H9 (cell line): ENCODE results near the gene MARCHF9. TPM values are rescaled to one million over a fixed set of nuclear protein-coding genes. Genes with fewer than 3 reads are reported as not detected.

ENCODE experiments used
- DNase-seq: peaks from one replicate; pipeline ENCODE4 v3.0.0-alpha.2; 2017
- H2AFZ ChIP-seq: one replicate; pipeline ENCODE4 v1.6.1; 2013; ENCODE audit warnings: mild to moderate bottlenecking, low read length, control low read depth, moderate library complexity
- H2AK5ac ChIP-seq: 2 replicates; pipeline ENCODE4 v1.6.1; 2013; ENCODE audit warnings: low read length, control low read depth, mixed read lengths; ENCODE audit not compliant: insufficient read length
- H2BK120ac ChIP-seq: one replicate; pipeline ENCODE4 v1.6.1; 2013; ENCODE audit warnings: low read depth, mild to moderate bottlenecking, low read length, control low read depth, inconsistent platforms; ENCODE audit not compliant: poor library complexity, severe bottlenecking
- H2BK12ac ChIP-seq: 2 replicates; pipeline ENCODE4 v1.6.1; 2013; ENCODE audit warnings: low read length, control low read depth, mixed read lengths, low read depth; ENCODE audit not compliant: insufficient read length
- H2BK15ac ChIP-seq: 2 replicates; pipeline ENCODE4 v1.6.1; 2013; ENCODE audit warnings: low read depth, low read length, control low read depth
- H2BK20ac ChIP-seq: one replicate; pipeline ENCODE4 v1.6.1; 2013; ENCODE audit warnings: low read depth, mild to moderate bottlenecking, low read length, control low read depth, inconsistent platforms; ENCODE audit not compliant: poor library complexity, severe bottlenecking
- H2BK5ac ChIP-seq: 2 replicates; pipeline ENCODE4 v1.6.1; 2013; ENCODE audit warnings: low read length, control low read depth, mixed read lengths; ENCODE audit not compliant: insufficient read length
- H3K14ac ChIP-seq: 2 replicates; pipeline ENCODE4 v1.6.1; 2013; ENCODE audit warnings: low read length, control low read depth; ENCODE audit not compliant: insufficient read depth
- H3K18ac ChIP-seq: 2 replicates; pipeline ENCODE4 v1.6.1; 2013; ENCODE audit warnings: low read depth, mild to moderate bottlenecking, mixed read lengths, low read length, control low read depth; ENCODE audit not compliant: insufficient read length
- H3K23ac ChIP-seq: 2 replicates; pipeline ENCODE4 v1.6.1; 2013; ENCODE audit warnings: low read length, control low read depth, mixed read lengths, low read depth; ENCODE audit not compliant: insufficient read length
- H3K23me2 ChIP-seq: 2 replicates; pipeline ENCODE4 v1.6.1; 2013; ENCODE audit warnings: low read depth, mild to moderate bottlenecking, mixed read lengths, low read length, control low read depth; ENCODE audit not compliant: insufficient read length, poor library complexity, severe bottlenecking
- H3K27ac ChIP-seq: 2 replicates; pipeline ENCODE4 v1.5.1; 2013; ENCODE audit warnings: low read length, control low read depth, mixed read lengths, low read depth; ENCODE audit not compliant: insufficient read length
- H3K27me3 ChIP-seq: 2 replicates; pipeline ENCODE4 v1.6.1; 2013; ENCODE audit warnings: low read length, control low read depth, inconsistent platforms; ENCODE audit not compliant: insufficient read depth
- H3K4ac ChIP-seq: 2 replicates; pipeline ENCODE4 v1.6.1; 2013; ENCODE audit warnings: low read depth, mild to moderate bottlenecking, control low read depth, inconsistent platforms, low read length, moderate library complexity
- H3K4me1 ChIP-seq: 2 replicates; pipeline ENCODE4 v1.6.1; 2013; ENCODE audit warnings: low read length, control low read depth, inconsistent platforms; ENCODE audit not compliant: insufficient read depth
- H3K4me2 ChIP-seq: 2 replicates; pipeline ENCODE4 v1.6.1; 2013; ENCODE audit warnings: low read length, control low read depth, mixed read lengths; ENCODE audit not compliant: insufficient read length, insufficient read depth
- H3K56ac ChIP-seq: 2 replicates; pipeline ENCODE4 v1.6.1; 2013; ENCODE audit warnings: low read depth, mild to moderate bottlenecking, mixed read lengths, low read length, control low read depth; ENCODE audit not compliant: insufficient read length
- H3K79me1 ChIP-seq: 2 replicates; pipeline ENCODE4 v1.6.1; 2013; ENCODE audit warnings: low read depth, mild to moderate bottlenecking, moderate library complexity, low read length, control low read depth, inconsistent platforms; ENCODE audit not compliant: insufficient read depth, poor library complexity, severe bottlenecking
- H3K79me2 ChIP-seq: 2 replicates; pipeline ENCODE4 v1.6.1; 2013; ENCODE audit warnings: low read length, control low read depth, inconsistent platforms; ENCODE audit not compliant: insufficient read depth
- H3K9ac ChIP-seq: 2 replicates; pipeline ENCODE4 v1.6.1; 2013; ENCODE audit warnings: low read length, control low read depth, mixed read lengths; ENCODE audit not compliant: insufficient read length; ENCODE audit errors: extremely low read depth
- H3K9me3 ChIP-seq: one replicate; pipeline ENCODE4 v1.6.1; 2013; ENCODE audit warnings: low read depth, low read length, inconsistent platforms; ENCODE audit not compliant: control insufficient read depth
- H3T11ph ChIP-seq: one replicate; pipeline ENCODE4 v1.6.1; 2013; ENCODE audit warnings: mild to moderate bottlenecking, low read length, control low read depth, inconsistent platforms
- H4K20me1 ChIP-seq: one replicate; pipeline ENCODE4 v1.6.1; 2013; ENCODE audit not compliant: control insufficient read depth, insufficient read length, insufficient read depth
- H4K5ac ChIP-seq: 2 replicates; pipeline ENCODE4 v1.6.1; 2013; ENCODE audit warnings: low read depth, mild to moderate bottlenecking, mixed read lengths, low read length, control low read depth; ENCODE audit not compliant: insufficient read length
- H4K8ac ChIP-seq: replicated peaks from 2 replicates; pipeline ENCODE4 v1.6.1; 2013; ENCODE audit warnings: low read length, control low read depth, mixed read lengths, low read depth; ENCODE audit not compliant: insufficient read length
- H4K91ac ChIP-seq: 2 replicates; pipeline ENCODE4 v1.6.1; 2013; ENCODE audit warnings: low read depth, mild to moderate bottlenecking, moderate library complexity, mixed read lengths, low read length, control low read depth; ENCODE audit not compliant: insufficient read length
- H3K27ac Mint-ChIP-seq, 3 experiments: 2 replicates in 2 of 3; 3 replicates in 1 of 3; pipeline ENCODE4 v1.8.0; 2020 to 2021; ENCODE audit warnings: mixed read lengths in 3 of 3, mild to moderate bottlenecking in 1 of 3, moderate library complexity in 1 of 3
- H3K27me3 Mint-ChIP-seq: 2 replicates; pipeline ENCODE4 v1.8.0; 2021; ENCODE audit warnings: low read depth, mild to moderate bottlenecking, moderate library complexity, mixed read lengths
- H3K36me3 Mint-ChIP-seq, 3 experiments: 2 replicates in 2 of 3; 3 replicates in 1 of 3; pipeline ENCODE4 v1.8.0; 2020 to 2021; ENCODE audit warnings: low read depth in 3 of 3, mixed read lengths in 3 of 3; ENCODE audit not compliant: insufficient read depth in 1 of 3
- H3K4me1 Mint-ChIP-seq, 2 experiments: 2 replicates each; pipeline ENCODE4 v1.8.0; 2020; ENCODE audit warnings: mixed read lengths in 2 of 2
- H3K4me3 Mint-ChIP-seq, 2 experiments: 2 replicates in 1 of 2; 3 replicates in 1 of 2; pipeline ENCODE4 v1.8.0; 2020 to 2021; ENCODE audit warnings: mild to moderate bottlenecking in 2 of 2, mixed read lengths in 2 of 2, moderate library complexity in 1 of 2
- H3K9me3 Mint-ChIP-seq, 2 experiments: 2 replicates in 1 of 2; 3 replicates in 1 of 2; pipeline ENCODE4 v1.8.0; 2020; ENCODE audit warnings: mild to moderate bottlenecking in 2 of 2, mixed read lengths in 2 of 2, moderate library complexity in 1 of 2
- whole genome bisulfite sequencing: extraction: QIAGEN DNeasy Blood & Tissue Kit; methylation state at CpG from one replicate; pipeline ENCODE4 v1.1.7; 2013; ENCODE audit warnings: missing lambda C conversion rate, low lambda C conversion rate, mixed read lengths; ENCODE audit not compliant: insufficient read length; ENCODE audit errors: extremely low coverage; 5-methylcytosine and 5-hydroxymethylcytosine counted together
- total RNA-seq: library from RNA; stranded (reverse); gene quantifications from 2 replicates; pipeline ENCODE4 v1.2.1, GENCODE V29; 2021
- TF ChIP-seq, protein P1 (sequence below): fragments of 200-600 bp; sonication (generic); conservative IDR thresholded peaks from 3 replicates; pipeline ENCODE4 v1.8.0; 2021; ENCODE audit warnings: antibody characterized with exemption, mild to moderate bottlenecking

MARCHF9 gene
- total RNA-seq, 1 experiment from 2014 or later, result 20.5 TPM

- Histone ChIP-seq H3K79me1 (no peaks in the 10 kb centered on the region), H3K56ac (no peak overlapping the region), H3K4me2 (no peak overlapping the region), H3K4ac (no peak overlapping the region), H3K9ac (no peak overlapping the region), H3K27ac (no peak overlapping the region), H4K5ac (no peak overlapping the region), H3K23me2 (peaks cover 14% of the 10 kb centered on the region), H3K79me2 (no peaks in the 10 kb centered on the region), H3K14ac (no peak overlapping the region), H2BK15ac (no peak overlapping the region), H3K18ac (no peak overlapping the region), H3K9me3 (no peaks in the 10 kb centered on the region), H4K91ac (no peak overlapping the region), H2BK120ac (no peak overlapping the region), H2BK5ac (no peak overlapping the region), H2BK20ac (no peak overlapping the region), H2AFZ (no peak overlapping the region), H4K8ac (no peak overlapping the region), H4K20me1 (no peaks in the 10 kb centered on the region), H2AK5ac (no peak overlapping the region), H3T11ph (no peak overlapping the region), H3K23ac (no peak overlapping the region), H3K27me3 (peaks cover 13% of the 10 kb centered on the region; the same call in 1 of the 2 replicates), H2BK12ac (no peak overlapping the region), H3K4me1 (no peaks in the 10 kb centered on the region; the same call in 1 of the 2 replicates)
- peaks cover 15 to 33% (median 22%) of the 10 kb centered on the region in 3 experiments for H3K36me3 Mint-ChIP-seq
- no peak for DNase-seq
- no peaks in the 10 kb centered on the region; a peak in 1 of 5 replicates for H3K9me3 Mint-ChIP-seq
- TF ChIP-seq, protein P1, sequence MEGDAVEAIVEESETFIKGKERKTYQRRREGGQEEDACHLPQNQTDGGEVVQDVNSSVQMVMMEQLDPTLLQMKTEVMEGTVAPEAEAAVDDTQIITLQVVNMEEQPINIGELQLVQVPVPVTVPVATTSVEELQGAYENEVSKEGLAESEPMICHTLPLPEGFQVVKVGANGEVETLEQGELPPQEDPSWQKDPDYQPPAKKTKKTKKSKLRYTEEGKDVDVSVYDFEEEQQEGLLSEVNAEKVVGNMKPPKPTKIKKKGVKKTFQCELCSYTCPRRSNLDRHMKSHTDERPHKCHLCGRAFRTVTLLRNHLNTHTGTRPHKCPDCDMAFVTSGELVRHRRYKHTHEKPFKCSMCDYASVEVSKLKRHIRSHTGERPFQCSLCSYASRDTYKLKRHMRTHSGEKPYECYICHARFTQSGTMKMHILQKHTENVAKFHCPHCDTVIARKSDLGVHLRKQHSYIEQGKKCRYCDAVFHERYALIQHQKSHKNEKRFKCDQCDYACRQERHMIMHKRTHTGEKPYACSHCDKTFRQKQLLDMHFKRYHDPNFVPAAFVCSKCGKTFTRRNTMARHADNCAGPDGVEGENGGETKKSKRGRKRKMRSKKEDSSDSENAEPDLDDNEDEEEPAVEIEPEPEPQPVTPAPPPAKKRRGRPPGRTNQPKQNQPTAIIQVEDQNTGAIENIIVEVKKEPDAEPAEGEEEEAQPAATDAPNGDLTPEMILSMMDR, result no peak
- H3K4me3 Mint-ChIP-seq, result no peak overlapping the region; a peak in 1 of 5 replicates
- H3K27ac Mint-ChIP-seq, result no peak overlapping the region; a peak in 1 of 7 replicates
- no CpG with 5 or more reads among the region's 11 CpGs for WGBS
- H3K27me3 Mint-ChIP-seq, result peaks cover 47% of the 10 kb centered on the region
- peaks cover 12 to 17% of the 10 kb centered on the region in 2 experiments for H3K4me1 Mint-ChIP-seq
Measured at GRCh38 chr12:57722716-57723629, 31.9 kb upstream of the MARCHF9 start.
